Stimulated activated CD4-positive, alpha-beta T cell treated with anti-CD3 and anti-CD28 coated beads, Interleukin-1b, Interleukin-23, amount 100 ng/mL, for 48 hours (primary cell): ENCODE measurements around the gene BMI1.
"Not testable (repeated sequence)": the region's sequence is repeated elsewhere in the genome, so short reads cannot be mapped to it uniquely, and the experiment has no call there.

Experiments used
- DNase-seq: peaks from one replicate; pipeline ENCODE4 v3.0.0-alpha.2; 2020

BMI1 gene

GRCh38 chr10:22340329-22341189 is 19.7 kb downstream of the BMI1 start:
- peak; percentile 53 for DNase-seq

- no peak for DNase-seq
These were observed 20.5 kb downstream of the BMI1 start for GRCh38 chr10:22341190-22341925.

GRCh38 chr10:22341926-22342196 is 21.0 kb downstream of the BMI1 start:
- no peak for DNase-seq

GRCh38 chr10:22342421-22342820 is 21.5 kb downstream of the BMI1 start:
- no peak for DNase-seq

DNA sequence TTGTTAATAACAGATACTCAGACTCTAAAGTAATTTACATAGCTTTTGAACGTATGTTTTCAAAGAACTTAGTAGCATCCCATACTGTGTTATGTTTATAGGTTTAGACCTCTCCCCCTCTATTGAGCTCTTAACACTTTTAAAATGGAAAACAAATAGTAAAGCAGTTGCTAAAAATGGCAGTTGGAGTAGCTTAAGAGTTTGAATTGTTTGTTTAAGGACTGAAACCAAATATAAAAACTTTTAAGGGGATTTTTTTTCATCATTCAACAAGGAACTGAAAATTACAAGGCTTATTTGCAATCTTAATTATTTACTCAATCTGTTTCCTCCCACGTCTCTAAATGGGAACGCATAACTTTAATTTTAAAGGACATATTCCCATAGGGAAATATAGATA is 22.8 kb downstream of the BMI1 start:
- DNase-seq: no peak

DNA sequence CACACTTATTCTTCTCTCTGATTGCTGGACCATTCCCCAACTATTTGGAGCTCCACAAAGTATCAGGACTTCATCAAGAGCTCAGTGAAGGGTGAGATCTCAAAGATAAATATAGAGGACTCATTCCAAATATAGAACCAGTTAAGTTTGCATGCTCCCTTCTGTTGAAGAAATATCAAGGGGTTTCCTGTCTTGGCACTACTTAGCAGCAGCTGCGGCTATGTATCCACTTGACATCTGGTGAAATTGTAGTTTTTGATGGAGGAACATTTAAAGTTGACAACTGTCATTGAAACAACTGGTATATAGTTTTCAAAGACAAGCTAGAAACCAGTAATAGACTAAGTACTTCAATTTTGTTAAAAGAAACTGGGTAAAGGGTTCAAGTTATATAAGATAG is 23.4 kb downstream of the BMI1 start:
- DNase-seq: no peak

DNA sequence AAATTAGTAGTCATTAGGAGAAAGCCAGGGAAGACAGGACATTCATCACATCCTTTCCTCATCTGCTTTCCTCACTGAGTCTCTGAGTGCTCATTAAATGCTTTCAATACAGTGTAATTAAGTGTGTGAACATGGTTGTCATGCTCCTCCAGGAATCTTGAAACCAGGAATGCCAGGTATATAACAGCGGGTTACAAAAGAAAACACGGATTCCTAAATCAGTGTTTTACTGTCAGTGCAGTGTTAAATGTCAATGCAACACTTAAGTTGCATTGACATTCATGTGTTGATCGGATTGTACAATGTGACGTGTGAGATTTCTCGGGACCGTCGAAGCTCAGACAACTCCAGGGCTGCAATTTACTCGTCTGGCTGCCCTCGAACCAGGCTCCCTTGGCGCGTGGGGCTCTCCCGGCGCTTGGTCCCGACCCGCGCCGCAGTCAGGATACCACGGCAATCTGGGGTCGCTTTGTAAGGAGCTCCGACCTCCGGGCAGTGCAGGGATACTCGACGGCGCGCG is 23.9 kb downstream of the BMI1 start:
- DNase-seq: no peak

GRCh38 chr10:22345301-22346095 is 24.6 kb downstream of the BMI1 start, which contains the start of gene SPAG6:
Gene SPAG6, plus strand, starts transcription at chr10:22345496. Its CDS starts 116 bp downstream, at chr10:22345612.
- DNase-seq: peak; percentile 71

- no peak for DNase-seq
These were observed 25.3 kb downstream of the BMI1 start for GRCh38 chr10:22346096-22346661.

DNA sequence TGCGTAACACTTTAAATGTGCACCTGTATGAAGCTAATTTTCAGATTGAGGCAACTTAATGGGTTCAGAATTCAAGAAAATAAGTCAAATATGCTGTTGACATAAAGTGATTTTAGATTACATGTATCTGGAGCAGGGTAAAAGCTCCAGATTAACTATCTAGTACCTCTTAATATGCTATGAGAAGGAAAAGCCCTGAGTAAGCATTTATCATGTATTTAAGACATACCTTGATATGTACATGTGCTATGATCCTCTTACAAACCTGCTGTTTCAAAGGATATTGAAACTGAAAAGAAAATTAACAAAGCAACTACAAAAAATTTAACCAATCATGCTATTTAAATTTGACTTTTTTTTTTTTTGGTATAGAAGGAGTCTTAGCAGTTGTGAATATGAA is 28.9 kb downstream of the BMI1 start:
- no peak for DNase-seq

DNA sequence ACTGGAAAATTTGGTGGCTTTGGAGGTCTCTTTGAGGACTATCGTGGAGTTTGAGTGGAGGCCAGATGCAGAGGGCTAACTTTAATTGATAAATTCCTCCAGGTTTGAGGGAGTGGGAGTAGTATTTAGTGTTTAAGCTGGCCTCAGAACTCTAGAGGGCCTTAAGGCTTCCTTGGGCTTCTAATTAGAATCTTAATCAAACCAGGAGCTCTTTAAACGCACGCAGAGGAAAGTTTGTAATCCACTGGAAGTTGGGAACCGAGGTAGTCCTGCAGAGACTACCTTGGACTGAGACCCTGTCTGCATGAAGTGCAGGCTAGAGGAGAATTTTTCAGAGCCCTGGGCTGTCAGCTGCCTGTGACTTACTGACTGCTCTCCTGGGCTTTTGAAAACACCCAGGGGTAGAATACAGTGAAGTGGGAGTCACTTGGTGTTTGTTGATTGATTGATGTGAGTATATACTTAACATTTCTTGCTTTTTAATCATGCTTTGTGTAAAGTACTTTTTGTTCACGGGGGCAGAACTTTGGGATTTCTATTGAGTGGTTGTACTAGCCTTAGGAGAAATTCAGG is 30.3 kb downstream of the BMI1 start:
- DNase-seq: no peak

DNA sequence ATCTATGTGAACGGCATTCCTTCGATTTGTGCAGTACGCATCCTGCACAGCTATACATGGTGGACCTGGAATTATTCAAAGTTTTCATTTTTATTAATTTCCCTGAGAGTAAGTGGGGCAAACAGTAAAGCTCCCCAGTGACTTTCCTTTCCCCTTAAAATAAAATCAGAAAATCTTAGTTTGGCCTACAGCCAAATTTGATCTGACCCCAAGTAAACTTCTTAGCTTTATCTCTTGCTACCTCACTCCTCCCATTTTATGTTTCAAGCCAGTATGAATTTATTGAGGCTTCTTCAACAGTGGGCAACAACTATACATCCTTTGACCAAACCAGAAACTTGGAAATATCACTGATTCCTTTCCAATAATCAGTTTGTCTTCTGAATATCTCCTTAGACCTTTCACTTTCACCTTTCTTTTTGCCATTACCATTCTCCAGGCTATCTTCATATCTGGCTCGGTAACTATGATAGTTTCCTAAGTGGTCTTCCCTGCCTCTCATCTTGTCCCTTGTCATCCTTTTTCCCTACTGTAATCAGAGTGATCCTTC is 35.5 kb downstream of the BMI1 start:
- DNase-seq: no peak

- DNase-seq: not testable (repeated sequence)
These were observed 36.9 kb downstream of the BMI1 start for GRCh38 chr10:22357770-22358169.

- peak; percentile 45 for DNase-seq
These were observed 42.4 kb downstream of the BMI1 start for GRCh38 chr10:22363305-22363704.

GRCh38 chr10:22364407-22365140 is 43.7 kb downstream of the BMI1 start:
- no peak for DNase-seq

- DNase-seq: no peak
These were observed 44.3 kb downstream of the BMI1 start for GRCh38 chr10:22365233-22365632.

DNA sequence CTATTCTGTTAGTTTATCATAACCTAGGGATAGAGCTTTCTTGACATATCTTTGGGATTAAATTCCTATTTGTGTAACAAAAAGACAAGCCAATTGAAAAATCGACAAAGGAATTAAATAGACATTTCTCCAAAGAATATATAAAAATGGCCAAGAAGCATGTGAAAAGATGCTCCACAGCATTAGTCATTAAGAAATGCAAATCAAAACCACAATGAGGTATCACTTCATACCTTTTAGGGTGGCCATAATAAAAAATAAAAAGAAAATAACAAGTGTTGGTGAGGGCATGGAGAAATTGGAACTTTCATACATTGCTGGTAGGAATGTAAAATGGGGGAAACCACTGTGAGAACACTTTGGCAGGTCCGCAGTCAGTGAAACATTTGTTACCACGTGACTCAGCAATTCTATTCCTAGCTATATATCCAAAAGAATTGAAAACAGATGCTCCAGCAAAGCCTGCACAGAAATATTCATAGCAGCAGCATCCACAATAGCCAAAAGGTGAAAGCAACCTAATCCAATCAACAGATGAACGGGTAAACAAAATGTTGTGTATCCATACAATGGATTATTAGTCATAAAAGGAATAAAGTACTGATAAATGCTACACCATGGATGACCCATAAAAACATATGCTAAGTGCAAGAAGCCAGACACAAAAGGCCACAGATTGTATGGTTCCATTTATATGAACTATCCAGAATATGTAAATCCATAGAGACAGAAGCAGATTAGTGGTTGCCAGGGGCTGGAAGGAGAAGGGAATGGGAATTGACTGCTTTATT is 44.9 kb downstream of the BMI1 start:
- DNase-seq: no peak

- DNase-seq: no peak
These were observed 45.5 kb downstream of the BMI1 start for GRCh38 chr10:22366435-22366703.

DNA sequence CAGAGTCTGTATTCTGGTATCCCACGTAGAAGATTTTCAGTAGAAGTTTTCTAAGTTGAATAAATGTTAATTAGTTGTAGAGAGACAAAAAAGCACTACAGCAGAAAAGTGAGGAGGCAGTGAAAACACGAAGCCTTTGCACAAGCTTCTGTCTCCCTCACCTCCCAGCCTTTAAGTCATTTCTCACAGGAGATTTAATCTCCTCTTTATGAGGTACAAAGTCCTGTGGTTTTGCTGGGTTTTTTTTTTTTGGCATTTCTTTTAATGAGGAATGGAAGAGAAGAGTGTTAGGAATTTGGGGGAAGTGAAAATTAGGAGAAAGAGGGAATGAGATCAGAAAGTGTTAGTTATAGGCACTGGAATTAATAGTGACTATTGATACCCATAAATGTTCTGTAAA is 45.9 kb downstream of the BMI1 start:
- no peak for DNase-seq

DNA sequence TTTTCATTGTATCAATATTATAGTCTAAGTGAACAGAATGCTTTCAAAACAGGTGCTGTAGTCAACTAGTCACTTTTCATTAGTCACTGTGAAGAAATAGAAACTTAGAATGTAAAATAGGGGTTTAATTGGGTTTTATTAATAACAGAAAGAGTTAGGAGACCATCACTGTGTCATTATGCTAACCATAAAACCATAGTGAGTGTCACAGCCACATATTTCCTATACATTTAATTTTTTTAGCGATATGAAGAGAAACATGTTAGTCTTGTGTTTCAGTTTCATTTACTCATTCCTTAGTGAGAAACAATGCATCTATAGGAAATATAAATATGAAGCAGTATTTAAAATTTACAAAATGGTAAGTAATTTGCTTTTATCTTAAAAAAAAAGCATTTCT is 46.6 kb downstream of the BMI1 start:
- DNase-seq: no peak

DNA sequence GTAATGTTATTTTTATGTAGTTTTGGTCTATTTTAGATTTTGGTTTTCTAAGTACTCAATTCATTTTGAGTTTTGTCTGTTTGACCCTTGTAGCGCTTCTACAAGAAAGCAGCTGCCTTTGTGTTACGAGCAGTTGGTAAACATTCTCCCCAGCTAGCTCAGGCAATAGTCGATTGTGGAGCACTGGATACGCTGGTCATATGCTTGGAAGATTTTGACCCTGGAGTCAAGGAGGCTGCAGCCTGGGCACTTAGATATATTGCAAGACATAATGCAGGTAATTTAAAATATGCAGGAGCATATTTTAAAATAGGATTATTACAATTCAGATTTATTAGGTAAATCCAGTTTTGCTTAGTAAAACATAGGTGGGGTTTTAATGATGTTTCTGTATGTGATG is 47.5 kb downstream of the BMI1 start:
- DNase-seq: no peak
